Measurements from ENCODE around the gene TSPAN4.
A peak's percentile ranks its signal among the peaks of the same experiment; 100 is the strongest.

TSPAN4 gene

GRCh38 chr11:899724-900123 is 57.1 kb downstream of the TSPAN4 start:
- no peak overlapping the region for H3K9ac ChIP-seq
- no peak overlapping the region for H3K4me3 ChIP-seq
- no peak for TF ChIP-seq Cebpa-rat (IDR thresholded peaks at IDR 0.05)
- H3K4me1 ChIP-seq: no peaks in the 10 kb centered on the region
- peaks cover 0 to 89% (median 46%) of the 10 kb centered on the region in 11 experiments; a peak in 18 of 22 replicates for H4K20me1 ChIP-seq
- no peaks in the 10 kb centered on the region for H3K27me3 ChIP-seq
- H3K36me3 ChIP-seq: peaks cover 66 to 84% (median 74%) of the 10 kb centered on the region in 11 experiments
- no peaks in the 10 kb centered on the region for H3K9me3 ChIP-seq (replicated peaks in 1 of 11)
- H3K4me2 ChIP-seq: no peak overlapping the region
- no peak overlapping the region for H3K27ac ChIP-seq

DNA sequence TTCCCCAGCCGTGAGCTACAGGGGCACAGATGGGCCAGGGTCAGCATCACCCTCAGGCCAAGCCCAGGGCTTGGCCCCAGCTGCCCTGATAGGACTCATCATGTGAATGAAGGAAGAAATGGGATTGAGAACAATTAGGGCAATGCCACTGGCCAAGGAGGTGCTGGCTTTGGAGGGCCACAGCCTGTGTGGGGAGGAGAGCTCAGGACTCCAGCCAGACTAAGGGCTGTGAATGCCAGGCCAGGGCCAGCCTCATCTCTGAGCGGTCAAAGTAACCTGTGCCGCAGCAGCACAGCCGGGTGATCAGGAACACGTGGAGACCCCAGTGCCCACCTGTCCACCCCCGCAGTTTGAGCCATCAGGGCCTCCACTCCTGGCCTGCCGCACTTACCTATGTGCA is 57.9 kb downstream of the TSPAN4 start:
- Histone ChIP-seq H3K4me3 (no peak overlapping the region), H3K4me2 (no peak overlapping the region), H3K4me1 (0 out of 20 replicates have a peak, but pooled peaks cover 0 to under 1% (median 0%) of the 10 kb centered on the region in 10 experiments), H3K36me3 (peaks cover 74 to 84% (median 79%) of the 10 kb centered on the region in 11 experiments), H3K9ac (peak overlapping the region in 1 of 11 experiments; percentile 18; a peak in 1 of 22 replicates), H4K20me1 (peaks cover 0 to 89% (median 45%) of the 10 kb centered on the region in 11 experiments; a peak in 17 of 22 replicates), H3K9me3 (replicated peaks in 1 of 11) (no peaks in the 10 kb centered on the region), H3K27ac (no peak overlapping the region), H3K27me3 (no peaks in the 10 kb centered on the region)
- TF ChIP-seq Cebpa-rat (IDR thresholded peaks at IDR 0.05): no peak

DNA sequence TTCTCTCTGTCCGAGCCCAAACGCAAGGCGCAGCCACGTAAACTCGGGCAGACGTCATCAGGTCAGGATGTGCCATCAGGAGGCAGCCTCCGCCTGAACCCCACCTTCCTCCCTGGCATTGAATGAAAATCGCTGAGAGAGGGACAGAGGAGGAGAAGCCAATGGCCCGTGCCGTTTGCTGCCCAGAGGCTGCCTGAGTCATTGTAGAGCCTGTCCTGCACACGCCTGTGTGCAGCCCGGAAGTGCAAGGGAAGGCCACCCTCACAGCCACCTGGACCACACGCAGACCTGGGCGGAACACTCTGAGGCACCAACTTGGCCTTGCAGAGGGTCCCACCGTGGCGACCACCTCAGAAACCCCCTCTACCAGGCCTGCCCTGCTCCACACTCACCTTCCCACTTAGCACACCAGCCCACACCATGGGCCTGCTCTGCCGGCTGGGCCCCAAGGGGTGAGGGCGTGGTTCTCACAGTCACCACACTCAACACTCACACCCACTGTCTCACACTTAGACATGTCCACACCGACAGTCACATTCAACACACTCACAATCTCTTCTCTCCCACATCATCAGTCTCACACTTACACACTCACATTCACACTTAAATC is 58.9 kb downstream of the TSPAN4 start:
- Histone ChIP-seq H3K4me3 (no peak overlapping the region), H3K9ac (peak overlapping the region in 1 of 11 experiments; percentile 18; a peak in 2 of 22 replicates), H3K9me3 (replicated peaks in 1 of 11) (no peaks in the 10 kb centered on the region), H4K20me1 (peaks cover 0 to 95% (median 52%) of the 10 kb centered on the region in 11 experiments; a peak in 17 of 22 replicates), H3K4me1 (peaks cover 0 to 5% (median 0%) of the 10 kb centered on the region in 10 experiments; a peak in 1 of 20 replicates), H3K27ac (no peak overlapping the region), H3K27me3 (no peaks in the 10 kb centered on the region), H3K4me2 (no peak overlapping the region), H3K36me3 (peaks cover 74 to 94% (median 86%) of the 10 kb centered on the region in 11 experiments)
- no peak for TF ChIP-seq Cebpa-rat (IDR thresholded peaks at IDR 0.05)

- peaks cover 58 to 100% (median 85%) of the 10 kb centered on the region in 11 experiments for H3K36me3 ChIP-seq
- H4K20me1 ChIP-seq: peaks cover 0 to 100% (median 74%) of the 10 kb centered on the region in 11 experiments; a peak in 20 of 22 replicates
Observed at GRCh38 chr11:904380-904779, 61.7 kb downstream of the TSPAN4 start.

DNA sequence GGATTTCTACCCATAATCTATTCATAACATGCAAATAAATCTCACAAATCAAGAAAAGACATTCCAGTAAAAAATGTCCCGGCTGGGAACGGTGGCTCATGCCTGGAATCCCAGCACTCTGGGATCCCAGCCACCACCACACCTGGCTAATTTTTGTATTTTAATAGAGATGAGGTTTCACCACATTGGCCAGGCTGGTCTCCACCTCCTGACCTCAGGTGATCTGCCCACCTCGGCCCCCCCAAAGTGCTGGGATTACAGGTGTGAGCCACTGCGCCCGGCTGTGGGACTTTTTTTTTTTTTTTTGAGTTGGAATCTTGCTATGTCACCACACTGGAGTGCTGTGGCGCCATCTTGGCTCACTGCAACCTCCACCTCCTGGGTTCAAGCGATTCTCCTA is 63.3 kb downstream of the TSPAN4 start:
- H3K9me3 ChIP-seq (replicated peaks in 1 of 11): no peaks in the 10 kb centered on the region
- no peak overlapping the region for H3K27ac ChIP-seq
- H3K9ac ChIP-seq: no peak overlapping the region
- no peak for TF ChIP-seq Cebpa-rat (IDR thresholded peaks at IDR 0.05)
- peaks cover 42 to 85% (median 71%) of the 10 kb centered on the region in 11 experiments for H3K36me3 ChIP-seq
- no peaks in the 10 kb centered on the region for H3K27me3 ChIP-seq
- H4K20me1 ChIP-seq: peaks cover 0 to 90% (median 71%) of the 10 kb centered on the region in 11 experiments; a peak in 21 of 22 replicates
- H3K4me1 ChIP-seq: peaks cover 17 to 27% (median 25%) of the 10 kb centered on the region in 10 experiments
- H3K4me2 ChIP-seq: no peak overlapping the region
- H3K4me3 ChIP-seq: no peak overlapping the region

More at GRCh38 chr11:904380-904779, 61.7 kb downstream of the TSPAN4 start:
- Histone ChIP-seq H3K4me3 (no peak overlapping the region), H3K9ac (no peak overlapping the region), H3K4me2 (no peak overlapping the region), H3K27me3 (no peaks in the 10 kb centered on the region), H3K27ac (no peak overlapping the region), H3K4me1 (peaks cover 9 to 20% (median 18%) of the 10 kb centered on the region in 10 experiments), H3K9me3 (replicated peaks in 1 of 11) (no peaks in the 10 kb centered on the region)
- no peak for TF ChIP-seq Cebpa-rat (IDR thresholded peaks at IDR 0.05)

DNA sequence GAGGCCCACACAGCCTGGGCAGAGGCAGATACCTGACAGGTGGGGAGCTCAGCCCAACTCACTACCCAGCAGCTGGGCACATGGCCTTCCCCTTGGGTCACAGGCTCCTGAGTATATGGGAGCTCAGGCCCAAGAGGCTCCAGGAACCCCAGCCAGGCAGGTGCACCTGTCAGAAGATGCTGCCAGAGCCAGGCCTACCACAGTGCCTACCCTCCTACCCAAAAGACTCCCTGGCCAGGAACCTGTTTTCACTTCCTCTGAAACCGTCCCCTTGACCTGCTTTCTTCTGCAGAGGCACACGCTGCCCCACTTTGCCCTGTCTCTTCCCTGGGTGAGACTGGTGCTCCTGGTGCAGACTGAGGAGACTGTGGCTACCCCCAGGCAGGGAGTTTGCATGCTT is 65.0 kb downstream of the TSPAN4 start:
- TF ChIP-seq Cebpa-rat (IDR thresholded peaks at IDR 0.05): no peak
- H3K4me2 ChIP-seq: peak overlapping the region in 2 of 11 experiments; percentile 1 to 94; a peak in 1 of 22 replicates

GRCh38 chr11:908273-908672 is 65.6 kb downstream of the TSPAN4 start:
- no peak for TF ChIP-seq Cebpa-rat (IDR thresholded peaks at IDR 0.05)
- H3K27me3 ChIP-seq: no peaks in the 10 kb centered on the region
- peaks cover 31 to 44% (median 38%) of the 10 kb centered on the region in 10 experiments for H3K4me1 ChIP-seq
- no peak overlapping the region for H3K4me3 ChIP-seq
- no peaks in the 10 kb centered on the region for H3K9me3 ChIP-seq (replicated peaks in 1 of 11)
- H3K27ac ChIP-seq: no peak overlapping the region
- peak overlapping the region in 2 of 11 experiments; percentile 1 to 94; a peak in 1 of 22 replicates for H3K4me2 ChIP-seq
- peaks cover 19 to 62% (median 47%) of the 10 kb centered on the region in 11 experiments for H3K36me3 ChIP-seq
- H4K20me1 ChIP-seq: peaks cover 0 to 68% (median 58%) of the 10 kb centered on the region in 11 experiments; a peak in 20 of 22 replicates
- peak overlapping the region in 10 of 11 experiments; percentile 11 to 96 (median 94); a peak in 11 of 22 replicates for H3K9ac ChIP-seq

More for the DNA sequence above, 65.0 kb downstream of the TSPAN4 start:
- Histone ChIP-seq H4K20me1 (peaks cover 0 to 75% (median 65%) of the 10 kb centered on the region in 11 experiments; a peak in 21 of 22 replicates), H3K36me3 (peaks cover 25 to 68% (median 53%) of the 10 kb centered on the region in 11 experiments), H3K9ac (peak overlapping the region in 7 of 11 experiments; percentile 29 to 96 (median 94); a peak in 6 of 22 replicates), H3K27me3 (no peaks in the 10 kb centered on the region), H3K4me3 (no peak overlapping the region), H3K9me3 (replicated peaks in 1 of 11) (no peaks in the 10 kb centered on the region), H3K27ac (no peak overlapping the region), H3K4me1 (peaks cover 31 to 40% (median 38%) of the 10 kb centered on the region in 10 experiments)

- H3K4me3 ChIP-seq: peak overlapping the region; percentile 81 to 97 (median 91); a peak in 19 of 20 replicates
- peak overlapping the region; percentile 90 to 98 (median 96); a peak in 21 of 22 replicates for H3K9ac ChIP-seq
- H3K36me3 ChIP-seq: peaks cover 7 to 50% (median 36%) of the 10 kb centered on the region in 11 experiments
Observed at GRCh38 chr11:909406-909805, 66.8 kb downstream of the TSPAN4 start.

GRCh38 chr11:910044-910588 is 67.5 kb downstream of the TSPAN4 start:
- Histone ChIP-seq H3K9me3 (replicated peaks in 1 of 11) (no peaks in the 10 kb centered on the region), H4K20me1 (peaks cover 0 to 50% (median 41%) of the 10 kb centered on the region in 11 experiments; a peak in 19 of 22 replicates), H3K27ac (peak overlapping the region; percentile 51 to 97 (median 95); a peak in 21 of 22 replicates), H3K36me3 (peaks cover under 1 to 43% (median 29%) of the 10 kb centered on the region in 11 experiments; a peak in 20 of 22 replicates), H3K4me3 (peak overlapping the region; percentile 81 to 97 (median 91)), H3K4me1 (peaks cover 31 to 63% (median 40%) of the 10 kb centered on the region in 10 experiments), H3K27me3 (no peaks in the 10 kb centered on the region), H3K9ac (peak overlapping the region; percentile 90 to 98 (median 96)), H3K4me2 (peak overlapping the region; percentile 90 to 98 (median 95))
- no peak for TF ChIP-seq Cebpa-rat (IDR thresholded peaks at IDR 0.05)

More at GRCh38 chr11:909406-909805, 66.8 kb downstream of the TSPAN4 start:
- H4K20me1 ChIP-seq: peaks cover 0 to 57% (median 48%) of the 10 kb centered on the region in 11 experiments; a peak in 19 of 22 replicates
- H3K27me3 ChIP-seq: no peaks in the 10 kb centered on the region
- peaks cover 31 to 55% (median 40%) of the 10 kb centered on the region in 10 experiments for H3K4me1 ChIP-seq
- peak overlapping the region; percentile 90 to 98 (median 95) for H3K4me2 ChIP-seq
- no peaks in the 10 kb centered on the region for H3K9me3 ChIP-seq (replicated peaks in 1 of 11)
- peak overlapping the region in 2 of 11 experiments; percentile 95 to 96; a peak in 2 of 22 replicates for H3K27ac ChIP-seq
- no peak for TF ChIP-seq Cebpa-rat (IDR thresholded peaks at IDR 0.05)

Measured in BLaER1 treated with 17β-estradiol and CSF1 and Interleukin-3, amounts not matched to agents 10 nM and 100 nM (cell line).